ENCODE results near the gene GJA3.

The GJA3 gene

GRCh38 chr13:20151016-20151415 lies 9.8 kb downstream of the GJA3 start:
- no peak for FAIRE-seq

GRCh38 chr13:20150561-20150960 lies 10.3 kb downstream of the GJA3 start:
- no peak for FAIRE-seq
- DNase-seq (ENCODE audit: low spot score): no peak

More at GRCh38 chr13:20151016-20151415, 9.8 kb downstream of the GJA3 start:
- no peak for DNase-seq (ENCODE audit: low spot score)

GRCh38 chr13:20149762-20150161 lies 11.1 kb downstream of the GJA3 start:
- DNase-seq (ENCODE audit: low spot score): no peak
- no peak for FAIRE-seq

- FAIRE-seq: no peak
- no peak for DNase-seq (ENCODE audit: low spot score)
Measured at GRCh38 chr13:20148501-20149183, 12.2 kb downstream of the GJA3 start.

GRCh38 chr13:20146381-20146780 lies 14.5 kb downstream of the GJA3 start:
- FAIRE-seq (no peak), DNase-seq (ENCODE audit: low spot score) (no peak)

DNA sequence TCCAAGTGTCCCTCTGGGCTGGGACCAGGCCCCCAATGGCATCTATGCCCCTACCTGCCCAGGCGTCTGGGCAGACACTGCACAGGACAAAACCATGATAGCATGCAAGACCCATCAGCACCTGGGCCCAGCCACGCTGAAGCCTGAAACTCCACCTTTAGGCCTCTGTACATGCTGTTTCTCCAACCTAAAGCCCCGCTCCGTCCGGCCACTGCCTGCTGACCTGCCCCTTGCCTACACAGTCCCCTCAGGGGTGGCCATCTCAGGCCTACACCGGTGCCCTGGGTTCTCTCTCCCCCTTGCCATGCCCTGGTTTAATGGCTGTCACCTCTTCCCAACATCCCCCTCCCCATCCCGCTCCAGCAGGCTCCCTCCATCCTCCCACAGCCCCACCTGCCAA lies 15.3 kb downstream of the GJA3 start:
- FAIRE-seq (no peak), DNase-seq (ENCODE audit: low spot score) (no peak)

GRCh38 chr13:20144141-20144850 lies 16.6 kb downstream of the GJA3 start:
- FAIRE-seq (no peak), DNase-seq (ENCODE audit: low spot score) (no peak)

DNA sequence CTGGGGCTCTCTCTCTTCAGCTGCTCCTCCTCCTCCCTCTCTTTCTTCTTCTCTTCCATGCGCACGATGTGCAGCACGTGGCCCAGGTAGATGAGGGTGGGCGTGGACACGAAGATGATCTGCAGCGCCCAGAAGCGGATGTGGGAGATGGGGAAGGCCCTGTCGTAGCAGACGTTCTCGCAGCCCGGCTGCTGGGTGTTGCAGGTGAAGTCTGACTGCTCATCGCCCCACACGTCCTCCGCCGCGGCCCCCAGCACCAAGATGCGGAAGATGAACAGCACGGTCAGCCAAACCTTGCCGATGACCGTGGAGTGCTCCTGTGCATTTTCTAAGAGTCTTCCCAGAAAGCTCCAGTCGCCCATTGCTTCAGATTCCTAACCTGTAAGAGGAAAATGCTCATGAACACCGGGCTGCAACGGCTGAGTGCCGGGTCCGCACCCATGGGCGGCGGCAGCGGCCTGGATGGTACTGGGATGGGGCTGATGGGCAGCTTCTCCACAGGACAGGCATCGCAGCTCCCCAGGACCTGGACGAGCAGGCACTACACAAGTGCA lies 17.8 kb downstream of the GJA3 start:
- DNase-seq (ENCODE audit: low spot score) (no peak), FAIRE-seq (no peak)

DNA sequence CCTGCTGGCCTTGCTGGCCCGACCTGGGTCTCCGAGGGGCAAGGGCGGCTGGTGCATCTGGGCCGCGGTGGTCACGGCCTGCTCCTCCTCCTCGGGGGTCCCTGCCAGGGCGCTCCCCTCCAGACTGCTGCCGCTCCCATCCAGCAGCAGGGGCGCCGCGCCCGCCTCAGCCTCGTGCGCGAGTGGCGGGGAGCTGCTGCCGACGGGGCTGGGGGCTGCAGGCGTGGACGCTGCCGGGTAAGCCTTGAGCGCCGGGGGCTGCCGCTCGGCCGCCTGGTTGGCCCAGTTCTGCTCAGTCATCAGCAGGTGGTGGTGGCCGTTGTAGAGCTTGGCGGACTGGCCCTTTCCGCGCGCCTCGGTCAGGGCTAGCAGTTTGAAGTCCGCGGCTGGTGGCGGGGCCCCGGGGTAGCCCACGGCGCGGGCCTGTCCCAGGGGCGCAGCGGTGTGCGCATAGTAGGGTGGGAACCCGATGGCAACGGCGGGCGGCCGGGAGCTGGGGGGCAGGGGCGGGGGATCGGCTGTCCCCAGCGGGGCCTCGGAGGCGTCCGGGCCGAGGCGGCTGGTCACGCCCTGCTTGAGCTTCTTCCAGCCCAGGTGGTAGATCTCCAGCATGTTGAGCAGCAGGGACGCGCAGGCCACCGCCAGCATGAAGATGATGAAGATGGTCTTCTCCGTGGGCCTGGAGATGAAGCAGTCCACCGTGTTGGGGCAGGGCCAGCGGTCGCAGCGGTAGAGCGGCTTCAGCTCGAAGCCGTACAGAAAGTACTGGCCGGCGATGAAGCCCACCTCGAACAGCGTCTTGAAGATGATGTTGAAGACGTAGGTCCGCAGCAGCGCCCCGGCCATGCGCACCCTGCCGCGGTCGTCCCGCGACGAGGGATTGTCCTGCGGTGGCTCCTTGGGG lies 18.6 kb downstream of the GJA3 start:
- no peak for DNase-seq (ENCODE audit: low spot score)
- no peak for FAIRE-seq

DNA sequence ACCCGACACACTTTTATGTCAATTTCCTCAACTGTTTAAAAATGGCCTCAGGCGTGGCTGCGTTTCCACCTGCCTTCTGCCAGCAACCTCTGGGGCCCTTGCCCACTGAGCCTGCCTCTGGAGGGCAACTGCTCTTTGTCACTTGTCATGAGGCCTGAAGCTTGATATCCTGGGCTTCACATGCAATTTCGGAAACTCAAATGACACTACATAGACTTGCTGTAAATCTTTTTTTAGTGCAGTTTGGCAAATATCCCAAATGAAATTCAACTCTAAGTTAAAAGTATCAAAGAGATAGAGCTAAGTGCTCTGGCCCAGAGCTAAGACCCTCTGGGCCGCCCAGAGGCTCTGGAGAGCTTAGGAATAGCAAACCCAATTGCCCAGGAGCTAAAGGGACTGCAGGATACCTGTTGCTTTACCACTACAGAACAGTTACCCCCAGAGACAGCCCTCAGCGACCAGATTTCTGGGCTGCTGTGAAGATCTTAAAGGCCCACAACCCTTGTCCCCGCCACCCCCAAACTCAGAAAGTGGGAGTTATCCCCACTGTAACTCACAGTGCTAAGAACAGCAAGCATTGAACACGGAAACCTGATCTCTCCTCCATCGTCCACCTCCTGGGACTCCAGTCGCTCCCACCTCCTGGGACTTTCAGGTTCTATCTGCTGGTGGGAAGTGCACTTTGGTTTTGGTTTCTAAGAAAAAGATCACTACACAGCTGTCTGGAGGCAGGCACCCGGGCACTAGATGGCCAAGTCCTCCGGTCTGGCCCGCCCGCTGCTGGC lies 19.4 kb downstream of the GJA3 start:
- no peak for DNase-seq (ENCODE audit: low spot score)
- FAIRE-seq: no peak

DNA sequence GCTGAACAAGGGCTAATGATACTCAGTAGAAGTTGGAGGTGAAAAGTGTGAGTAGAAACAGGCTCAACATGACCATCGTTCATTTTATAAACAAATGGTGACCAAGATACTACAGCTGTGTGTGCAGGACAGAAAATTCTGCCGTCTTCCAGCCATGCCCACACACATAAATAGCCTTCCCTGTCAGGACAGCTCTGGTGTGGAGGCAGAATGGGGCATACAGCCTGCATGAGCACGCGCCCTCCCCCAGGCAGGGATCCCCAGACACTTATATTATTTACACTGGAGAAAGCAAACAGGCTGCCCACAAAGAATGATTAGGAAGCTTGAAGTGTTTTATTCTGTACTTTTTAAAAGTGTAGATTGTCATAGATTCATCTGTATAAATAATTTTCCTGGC lies 20.4 kb downstream of the GJA3 start:
- FAIRE-seq (no peak), DNase-seq (ENCODE audit: low spot score) (no peak)

DNA sequence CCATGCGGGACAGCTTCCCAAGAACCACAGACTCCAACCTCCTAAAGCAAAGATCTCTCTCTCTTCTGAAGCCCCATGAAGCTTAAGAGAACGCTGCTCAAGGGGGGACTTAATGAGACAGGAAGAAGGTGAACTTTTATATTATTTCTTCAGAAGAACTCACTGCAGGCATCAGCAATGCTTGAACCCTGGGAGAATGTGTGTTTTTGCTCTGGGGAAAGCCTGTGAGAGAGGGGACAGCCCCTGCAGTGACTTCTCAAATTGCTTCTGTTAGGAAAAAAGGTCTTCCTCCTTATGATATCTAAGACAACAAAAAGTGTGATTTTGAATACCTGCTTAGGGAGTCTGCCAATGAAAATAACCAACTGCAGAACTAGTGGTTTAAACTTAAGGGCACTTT lies 23.0 kb downstream of the GJA3 start:
- DNase-seq (ENCODE audit: low spot score): no peak
- no peak for FAIRE-seq

GRCh38 chr13:20136781-20137703 lies 23.8 kb downstream of the GJA3 start:
- FAIRE-seq (no peak), DNase-seq (ENCODE audit: low spot score) (no peak)

DNA sequence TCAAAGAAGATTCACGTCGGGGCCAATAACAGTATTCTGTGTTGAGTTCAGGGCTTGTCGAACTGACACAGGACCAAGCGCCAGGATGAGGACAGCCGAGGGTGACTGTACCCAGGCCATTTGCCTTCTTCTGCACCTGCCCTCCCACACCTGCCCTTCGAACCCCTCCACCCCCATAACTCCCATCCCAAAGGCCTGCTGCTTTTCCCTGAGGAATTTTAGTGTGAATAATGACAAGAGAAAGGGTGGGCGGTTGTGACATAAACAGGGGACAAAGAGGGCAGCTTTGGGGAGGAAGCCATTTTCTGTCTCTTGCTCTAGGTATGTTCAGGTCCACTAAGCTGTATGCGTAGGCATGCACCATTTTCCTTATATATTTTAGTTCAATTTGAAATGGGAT lies 26.1 kb downstream of the GJA3 start:
- no peak for DNase-seq (ENCODE audit: low spot score)
- no peak for FAIRE-seq

DNA sequence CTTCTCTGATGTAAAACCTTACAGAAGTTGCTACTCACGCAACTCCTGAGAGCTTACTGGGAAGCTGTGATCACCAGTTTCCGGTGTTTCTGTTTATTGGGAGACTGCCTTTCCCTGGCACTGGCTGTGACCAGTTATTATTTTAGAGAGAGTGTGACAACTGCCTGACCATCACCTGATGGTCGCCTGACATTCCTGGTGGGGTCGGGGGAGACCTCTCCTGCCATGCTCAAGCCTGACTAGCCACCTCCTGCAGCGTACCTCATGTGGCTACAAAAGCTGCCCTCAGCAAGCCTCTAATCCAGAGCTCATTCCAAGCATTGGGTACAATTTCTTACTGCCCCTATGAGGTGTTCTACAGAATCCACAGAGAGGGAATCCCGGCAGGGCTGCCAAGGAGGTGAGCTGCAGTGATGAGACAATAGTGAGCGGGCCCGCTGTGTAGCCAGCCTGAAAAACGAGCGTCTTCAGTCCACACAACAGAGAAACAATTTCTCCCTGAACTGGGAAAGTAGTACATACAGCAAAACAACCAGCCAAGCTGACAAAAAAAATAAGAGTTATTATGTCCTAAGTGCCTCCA lies 28.7 kb downstream of the GJA3 start:
- no peak for DNase-seq (ENCODE audit: low spot score)
- no peak for FAIRE-seq

GRCh38 chr13:20131057-20131832 lies 29.6 kb downstream of the GJA3 start:
- FAIRE-seq: no peak

DNA sequence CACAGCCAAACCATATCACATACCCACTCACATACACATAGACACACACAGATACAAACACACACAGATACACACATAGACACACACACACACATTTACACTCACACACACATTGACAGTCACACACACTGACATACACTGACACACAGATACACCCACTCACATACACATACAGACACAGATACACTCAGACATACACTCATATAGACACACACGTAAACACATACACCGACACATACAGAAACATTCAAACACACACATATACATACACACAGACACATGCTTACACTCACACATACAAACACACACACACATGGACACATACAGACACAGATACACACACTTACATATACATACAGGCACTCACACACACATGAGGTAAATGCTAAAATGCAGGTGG lies 30.2 kb downstream of the GJA3 start:
- DNase-seq (ENCODE audit: low spot score) (no peak), FAIRE-seq (peak; percentile 46)

More at GRCh38 chr13:20131057-20131832, 29.6 kb downstream of the GJA3 start:
- no peak for DNase-seq (ENCODE audit: low spot score)

- DNase-seq (ENCODE audit: low spot score) (no peak), FAIRE-seq (no peak)
Measured at GRCh38 chr13:20130012-20130411, 30.8 kb downstream of the GJA3 start.

- FAIRE-seq (no peak), DNase-seq (ENCODE audit: low spot score) (no peak)
Measured at GRCh38 chr13:20129076-20129475, 31.8 kb downstream of the GJA3 start.

All from urothelium cell line (cell line).